Fibroblast of pulmonary artery (primary cell): ENCODE results near the gene CPPED1.

Experiments used
- DNase-seq: peaks from one replicate; pipeline ENCODE4 v3.0.0-alpha.2; 2010; ENCODE audit warnings: low read depth
- H3K4me3 ChIP-seq: replicated peaks from 2 replicates; pipeline ENCODE4 v1.5.1; 2011; ENCODE audit warnings: low read depth, mild to moderate bottlenecking, control low read depth, low read length, moderate library complexity
- TF ChIP-seq, protein P1 (sequence below): IDR thresholded peaks from 2 replicates; pipeline ENCODE4 v1.5.1; 2011; ENCODE audit warnings: mild to moderate bottlenecking, control low read depth, low read length, inconsistent platforms; ENCODE audit errors: missing control alignments

CPPED1 gene

DNA sequence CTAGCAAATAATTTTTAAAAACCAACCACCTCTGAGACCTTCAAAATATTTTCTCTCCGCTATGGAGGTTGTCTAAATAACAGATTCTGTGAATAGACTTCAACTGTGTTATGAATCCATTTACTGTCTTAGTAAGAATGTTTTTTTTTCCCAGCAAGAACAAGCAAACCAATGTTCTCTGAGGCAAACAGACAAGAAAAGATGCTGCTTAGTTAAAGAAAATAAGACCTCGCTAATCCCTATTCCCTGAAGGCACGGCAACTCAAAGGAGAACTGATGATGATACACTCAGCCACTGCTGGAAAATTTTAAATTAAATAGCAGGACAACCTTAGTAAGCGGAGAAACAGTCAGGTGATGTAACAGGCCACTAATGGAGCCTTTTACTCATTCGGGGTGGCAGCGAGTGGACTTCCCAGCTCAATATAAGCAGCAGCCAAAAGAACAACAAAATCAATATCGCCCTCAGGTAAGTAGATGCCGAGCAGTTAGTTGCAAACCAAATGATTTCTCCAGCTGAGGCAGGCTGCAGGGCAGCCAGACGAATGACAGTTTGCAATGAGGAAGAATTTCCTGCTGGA lies 81.8 kb downstream of the CPPED1 start:
- DNase-seq: no peak
- TF ChIP-seq, protein P1, sequence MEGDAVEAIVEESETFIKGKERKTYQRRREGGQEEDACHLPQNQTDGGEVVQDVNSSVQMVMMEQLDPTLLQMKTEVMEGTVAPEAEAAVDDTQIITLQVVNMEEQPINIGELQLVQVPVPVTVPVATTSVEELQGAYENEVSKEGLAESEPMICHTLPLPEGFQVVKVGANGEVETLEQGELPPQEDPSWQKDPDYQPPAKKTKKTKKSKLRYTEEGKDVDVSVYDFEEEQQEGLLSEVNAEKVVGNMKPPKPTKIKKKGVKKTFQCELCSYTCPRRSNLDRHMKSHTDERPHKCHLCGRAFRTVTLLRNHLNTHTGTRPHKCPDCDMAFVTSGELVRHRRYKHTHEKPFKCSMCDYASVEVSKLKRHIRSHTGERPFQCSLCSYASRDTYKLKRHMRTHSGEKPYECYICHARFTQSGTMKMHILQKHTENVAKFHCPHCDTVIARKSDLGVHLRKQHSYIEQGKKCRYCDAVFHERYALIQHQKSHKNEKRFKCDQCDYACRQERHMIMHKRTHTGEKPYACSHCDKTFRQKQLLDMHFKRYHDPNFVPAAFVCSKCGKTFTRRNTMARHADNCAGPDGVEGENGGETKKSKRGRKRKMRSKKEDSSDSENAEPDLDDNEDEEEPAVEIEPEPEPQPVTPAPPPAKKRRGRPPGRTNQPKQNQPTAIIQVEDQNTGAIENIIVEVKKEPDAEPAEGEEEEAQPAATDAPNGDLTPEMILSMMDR: no peak
- H3K4me3 ChIP-seq: no peak overlapping the region

DNA sequence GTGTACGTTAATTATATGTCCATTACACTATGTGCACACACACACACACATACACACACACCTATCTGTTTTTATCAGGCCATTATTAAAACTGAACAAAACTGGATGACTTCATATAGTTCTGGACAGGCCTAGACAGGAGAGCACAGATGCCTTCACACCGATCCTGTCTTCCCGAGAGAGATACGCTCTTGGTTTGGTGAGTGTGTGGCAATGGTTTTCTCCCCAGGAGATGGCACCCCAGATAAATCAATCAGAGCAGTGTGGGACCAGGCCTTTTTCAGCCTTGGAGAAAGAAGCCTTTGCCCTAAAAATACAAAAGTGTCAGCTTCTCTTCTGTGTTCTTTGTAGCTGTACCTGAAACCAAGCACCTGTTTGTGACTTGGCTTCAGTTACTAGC lies 83.7 kb downstream of the CPPED1 start:
- DNase-seq: no peak
- no peak overlapping the region for H3K4me3 ChIP-seq
- TF ChIP-seq, protein P1: no peak

DNA sequence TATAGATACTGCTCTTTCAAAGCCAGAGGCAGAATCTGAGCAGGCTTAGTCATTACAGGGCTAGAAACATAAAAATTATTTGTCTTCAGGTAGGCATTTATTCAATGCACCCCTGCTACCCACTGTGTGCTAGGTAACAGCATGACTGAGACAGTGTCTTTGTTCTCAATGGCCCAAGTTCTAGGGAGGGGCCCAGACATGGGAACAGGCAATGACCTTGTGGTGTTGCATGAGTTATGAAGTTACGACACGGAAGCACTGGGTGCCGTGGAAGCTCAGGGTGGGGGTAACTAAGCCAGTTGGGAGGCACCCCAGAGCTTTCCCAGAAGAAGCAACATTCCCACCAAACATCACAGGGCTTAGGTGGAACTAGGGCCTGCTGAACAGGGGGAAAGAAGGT lies 87.0 kb downstream of the CPPED1 start:
- H3K4me3 ChIP-seq: no peak overlapping the region
- no peak for DNase-seq
- TF ChIP-seq, protein P1: no peak

DNA sequence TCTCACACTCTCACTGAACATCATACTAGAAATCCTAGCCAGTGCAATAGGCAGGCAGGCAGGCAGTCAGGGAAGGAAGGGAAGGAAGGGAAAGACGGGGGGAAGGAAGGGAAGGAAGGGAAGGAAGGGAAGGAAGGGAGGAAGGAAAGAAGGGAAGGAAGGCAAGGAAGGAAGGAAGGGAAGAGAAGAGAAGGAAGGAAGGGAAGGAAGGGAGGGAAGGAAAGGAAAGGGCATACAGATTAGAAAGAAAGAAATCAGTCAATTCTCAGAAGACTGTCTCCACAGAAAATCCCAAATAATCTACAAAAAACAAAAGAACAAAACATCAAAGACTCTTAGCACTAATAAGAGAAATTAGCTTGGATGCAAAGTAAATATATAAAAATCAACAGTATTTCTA lies 93.9 kb downstream of the CPPED1 start:
- no peak overlapping the region for H3K4me3 ChIP-seq
- TF ChIP-seq, protein P1: no peak
- DNase-seq: no peak

DNA sequence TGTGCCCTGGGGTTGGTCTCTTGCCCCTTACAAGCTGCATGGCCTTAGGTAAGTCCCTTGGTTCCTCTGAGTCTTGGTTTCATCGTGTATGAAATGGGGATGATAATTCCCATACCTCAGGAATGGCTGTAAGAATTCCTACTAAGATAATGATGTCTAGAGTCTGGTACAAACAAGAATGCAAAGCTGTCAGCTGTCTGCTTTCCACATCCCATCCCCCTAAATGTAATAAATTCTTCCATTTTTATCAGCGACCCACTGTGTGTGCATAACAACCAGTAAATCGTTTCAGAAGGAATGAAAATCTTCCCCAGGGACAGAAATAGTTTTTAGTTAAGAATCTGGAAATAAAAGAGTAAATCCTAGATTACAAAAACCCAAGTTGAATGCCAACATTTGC lies 95.4 kb downstream of the CPPED1 start:
- TF ChIP-seq, protein P1: no peak
- DNase-seq: no peak
- no peak overlapping the region for H3K4me3 ChIP-seq

DNA sequence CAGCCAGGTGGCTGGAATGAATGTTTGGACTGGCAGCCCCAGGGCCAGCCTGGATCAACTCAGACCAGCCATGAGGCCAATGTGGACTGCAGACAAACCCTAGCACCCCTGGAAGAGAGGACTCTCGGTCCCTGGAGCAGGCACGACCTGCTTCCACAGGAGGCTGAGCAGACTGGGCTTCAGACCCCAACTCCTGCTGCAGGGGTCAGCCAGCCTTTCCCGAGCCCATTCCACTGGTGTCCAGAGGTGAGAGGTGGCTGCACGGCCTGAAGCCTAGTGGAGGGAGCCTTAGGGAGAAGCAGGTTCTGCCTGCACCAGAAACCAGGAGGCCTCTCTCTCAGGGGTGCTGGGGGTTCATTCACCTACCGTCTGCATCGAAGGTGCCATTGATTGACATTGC lies 97.1 kb downstream of the CPPED1 start:
- no peak for DNase-seq
- no peak overlapping the region for H3K4me3 ChIP-seq
- TF ChIP-seq, protein P1: no peak

DNA sequence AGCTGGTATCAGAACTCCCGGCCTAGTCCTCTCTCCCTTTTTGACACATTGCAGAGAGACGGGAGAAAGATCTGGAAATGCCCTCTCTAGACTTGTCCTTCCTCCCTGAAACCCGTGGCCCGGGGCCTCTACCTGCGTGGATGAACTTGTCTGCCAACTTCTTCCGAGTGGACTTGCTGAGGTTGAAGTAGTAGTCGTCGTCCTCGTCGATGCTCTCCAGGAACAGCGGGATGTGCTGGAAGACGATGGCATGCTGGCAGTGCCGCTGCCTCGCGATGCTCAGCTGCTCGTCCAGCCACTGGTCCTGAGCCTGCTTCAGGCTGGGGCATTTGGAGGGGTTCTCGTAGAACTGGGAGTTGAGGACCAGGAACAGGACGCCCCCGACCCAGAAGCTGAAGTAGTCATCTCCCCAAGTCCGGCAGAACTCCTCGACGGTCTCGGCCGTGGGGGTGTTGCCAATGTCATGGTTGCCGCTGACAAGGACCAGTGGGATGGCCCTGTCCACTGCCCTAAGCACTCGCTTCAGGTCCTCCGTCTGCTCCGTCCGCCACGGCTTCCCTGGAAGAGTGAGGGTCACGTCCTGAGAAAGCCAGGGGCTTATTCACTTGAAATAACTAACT lies 99.1 kb downstream of the CPPED1 start:
- H3K4me3 ChIP-seq: no peak overlapping the region
- no peak for DNase-seq
- TF ChIP-seq, protein P1: no peak
